Lung (tissue), 12 donors: ENCODE data around the gene RPRML. TPM values are rescaled to one million over a fixed set of nuclear protein-coding genes. Genes with fewer than 3 reads are reported as not detected.

Source experiments
- ATAC-seq: fragments of 200-7000 bp; cut with Tn5 transposase; one replicate; pipeline ENCODE4 v1.9.1; 2020; ENCODE audit warnings: moderate number of reproducible peaks; ENCODE audit not compliant: insufficient read depth, low FRiP score
- DNase-seq, 3 donors: peaks; one replicate each; pipeline ENCODE4 v3.0.0-alpha.2; 2013 to 2017
- H3K27ac ChIP-seq, 2 donors: one replicate each; pipeline ENCODE4 v1.5.1; 2013; ENCODE audit warnings: mild to moderate bottlenecking in 2 of 2, moderate library complexity in 2 of 2, control low read depth in 1 of 2, inconsistent platforms in 1 of 2, low read depth in 1 of 2, low read length in 1 of 2
- H3K27me3 ChIP-seq, 3 donors: one replicate each; pipeline ENCODE4 v1.5.1; 2013; ENCODE audit warnings: low read length in 2 of 3; ENCODE audit not compliant: control insufficient read depth in 3 of 3, insufficient read depth in 3 of 3
- H3K36me3 ChIP-seq, 4 donors: one replicate each; pipeline ENCODE4 v1.5.1; 2013; ENCODE audit warnings: low read length in 4 of 4, mild to moderate bottlenecking in 1 of 4, moderate library complexity in 1 of 4; ENCODE audit not compliant: control insufficient read depth in 4 of 4, insufficient read depth in 4 of 4
- H3K4me1 ChIP-seq, 5 donors: one replicate each; pipeline ENCODE4 v1.5.1; 2013; ENCODE audit warnings: low read length in 5 of 5, mild to moderate bottlenecking in 2 of 5, moderate library complexity in 1 of 5; ENCODE audit not compliant: control insufficient read depth in 5 of 5, insufficient read depth in 5 of 5
- H3K4me3 ChIP-seq: one replicate; pipeline ENCODE4 v1.5.1; 2013; ENCODE audit warnings: mild to moderate bottlenecking, control low read depth, moderate library complexity
- H3K9ac ChIP-seq, 2 donors: one replicate each; pipeline ENCODE4 v1.5.1; 2013; ENCODE audit warnings: low read length in 2 of 2, control low read depth in 1 of 2; ENCODE audit not compliant: insufficient read depth in 1 of 2
- H3K9me3 ChIP-seq, 4 donors: one replicate each; pipeline ENCODE4 v1.5.1; 2013; ENCODE audit warnings: low read length in 3 of 4, mild to moderate bottlenecking in 1 of 4, moderate library complexity in 1 of 4; ENCODE audit not compliant: control insufficient read depth in 4 of 4, insufficient read depth in 3 of 4
- WGBS, 2 donors: extraction: QIAGEN DNeasy Blood & Tissue Kit; methylation state at CpG; one replicate each; pipeline ENCODE4 v1.1.7; 2013; 5-methylcytosine and 5-hydroxymethylcytosine counted together
- polyA plus RNA-seq, 2 donors: library from polyadenylated mRNA; stranded (reverse); fragments of 200-250 nt; gene quantifications; one replicate each; pipeline ENCODE4 v1.2.1, GENCODE V29; 2013
- total RNA-seq, 2 donors: library from RNA; depleted of rRNA in 1 of 2; stranded (reverse); fragments of >200 nt in 1 of 2; gene quantifications; one replicate each; pipeline ENCODE4 v1.2.1, GENCODE V29; 2014 to 2021
- TF ChIP-seq, protein P1 (sequence below): IDR thresholded peaks from 2 replicates; pipeline ENCODE4 v1.5.1; 2012; ENCODE audit warnings: mild to moderate bottlenecking; ENCODE audit errors: control extremely low read depth, extremely low read depth
- donor health status: control.
- donor health status: control.
- donor health status: Bipolar disorder and iron deficiency.
- donor health status: healthy.
- donor health status: DM: yes; HTN: yes; CAD: no.

RPRML gene
- total and polyA plus RNA-seq, 4 donors = 0.10 to 0.37 TPM; not detected in 2

DNA sequence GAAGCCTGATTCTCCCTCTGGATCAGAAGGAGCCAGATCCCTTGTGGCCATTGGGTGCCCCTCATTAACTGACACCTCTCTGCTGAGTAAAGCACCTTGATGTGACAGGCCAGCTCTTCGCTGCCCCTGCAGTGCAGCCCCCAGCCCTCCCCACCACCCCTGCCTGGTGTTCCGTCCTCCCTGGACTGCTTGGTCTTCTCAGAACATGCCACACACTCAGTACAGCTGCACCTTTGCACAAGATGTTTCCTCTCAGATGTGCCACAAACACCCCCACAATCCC, 35.9 kb downstream of the RPRML start:
- H3K4me3 ChIP-seq = no peak overlapping the region
- no peak overlapping the region for H3K9ac ChIP-seq
- ATAC-seq (no peak), DNase-seq (no peak)
- peaks cover 0 to 14% (median 0%) of the 10 kb centered on the region in 5 donors for H3K4me1 ChIP-seq
- TF ChIP-seq, protein P1, sequence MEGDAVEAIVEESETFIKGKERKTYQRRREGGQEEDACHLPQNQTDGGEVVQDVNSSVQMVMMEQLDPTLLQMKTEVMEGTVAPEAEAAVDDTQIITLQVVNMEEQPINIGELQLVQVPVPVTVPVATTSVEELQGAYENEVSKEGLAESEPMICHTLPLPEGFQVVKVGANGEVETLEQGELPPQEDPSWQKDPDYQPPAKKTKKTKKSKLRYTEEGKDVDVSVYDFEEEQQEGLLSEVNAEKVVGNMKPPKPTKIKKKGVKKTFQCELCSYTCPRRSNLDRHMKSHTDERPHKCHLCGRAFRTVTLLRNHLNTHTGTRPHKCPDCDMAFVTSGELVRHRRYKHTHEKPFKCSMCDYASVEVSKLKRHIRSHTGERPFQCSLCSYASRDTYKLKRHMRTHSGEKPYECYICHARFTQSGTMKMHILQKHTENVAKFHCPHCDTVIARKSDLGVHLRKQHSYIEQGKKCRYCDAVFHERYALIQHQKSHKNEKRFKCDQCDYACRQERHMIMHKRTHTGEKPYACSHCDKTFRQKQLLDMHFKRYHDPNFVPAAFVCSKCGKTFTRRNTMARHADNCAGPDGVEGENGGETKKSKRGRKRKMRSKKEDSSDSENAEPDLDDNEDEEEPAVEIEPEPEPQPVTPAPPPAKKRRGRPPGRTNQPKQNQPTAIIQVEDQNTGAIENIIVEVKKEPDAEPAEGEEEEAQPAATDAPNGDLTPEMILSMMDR = no peak
- no peak overlapping the region for H3K27ac ChIP-seq
- peaks cover 0 to 4% (median 0%) of the 10 kb centered on the region in 3 donors for H3K27me3 ChIP-seq
- H3K9me3 ChIP-seq = no peaks in the 10 kb centered on the region
- peaks cover 12 to 29% (median 16%) of the 10 kb centered on the region in 4 donors for H3K36me3 ChIP-seq
- WGBS, 2 donors = 42 to 56% methylated on average over 2 of the region's 2 CpGs

DNA sequence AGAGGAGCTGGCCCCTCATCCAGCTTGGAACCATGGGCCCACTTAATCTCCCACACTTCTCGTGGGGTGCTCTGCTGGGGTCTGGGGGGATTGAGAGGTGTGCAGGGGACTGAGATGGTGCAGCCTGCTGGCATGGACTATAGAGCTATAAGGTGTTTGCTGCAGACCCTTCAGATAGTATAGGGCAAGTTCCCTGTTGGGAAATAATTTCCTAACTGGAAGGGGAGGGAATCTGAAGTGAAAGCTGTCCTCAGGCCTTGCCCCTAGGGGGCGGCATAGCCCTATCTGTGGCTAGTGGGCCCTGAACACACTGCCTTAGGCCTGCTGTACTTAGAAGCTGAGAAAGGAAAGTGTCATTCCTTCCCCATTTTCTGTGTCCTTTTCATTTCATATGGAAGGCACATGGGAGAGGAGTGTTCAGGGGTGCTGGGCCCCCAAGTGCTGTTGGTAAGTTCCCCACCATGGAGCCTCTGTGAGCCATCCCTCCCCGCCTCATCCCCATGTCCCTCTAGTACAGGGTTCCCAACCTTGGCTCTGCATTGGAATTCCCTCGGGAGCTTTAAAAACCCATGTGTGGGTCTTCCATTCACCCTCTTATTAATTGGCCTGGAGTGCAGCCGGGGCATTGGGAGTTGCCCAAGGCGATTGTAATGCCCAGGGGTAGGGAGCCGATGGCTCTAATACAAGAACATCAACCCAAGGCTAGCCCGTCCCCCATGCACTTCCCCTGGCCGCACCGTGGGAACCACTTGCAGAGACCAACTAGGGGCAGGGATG, 36.4 kb downstream of the RPRML start:
- ATAC-seq = peak; percentile 45
- DNase-seq = peak; percentile 62 to 73 (median 68)

DNA sequence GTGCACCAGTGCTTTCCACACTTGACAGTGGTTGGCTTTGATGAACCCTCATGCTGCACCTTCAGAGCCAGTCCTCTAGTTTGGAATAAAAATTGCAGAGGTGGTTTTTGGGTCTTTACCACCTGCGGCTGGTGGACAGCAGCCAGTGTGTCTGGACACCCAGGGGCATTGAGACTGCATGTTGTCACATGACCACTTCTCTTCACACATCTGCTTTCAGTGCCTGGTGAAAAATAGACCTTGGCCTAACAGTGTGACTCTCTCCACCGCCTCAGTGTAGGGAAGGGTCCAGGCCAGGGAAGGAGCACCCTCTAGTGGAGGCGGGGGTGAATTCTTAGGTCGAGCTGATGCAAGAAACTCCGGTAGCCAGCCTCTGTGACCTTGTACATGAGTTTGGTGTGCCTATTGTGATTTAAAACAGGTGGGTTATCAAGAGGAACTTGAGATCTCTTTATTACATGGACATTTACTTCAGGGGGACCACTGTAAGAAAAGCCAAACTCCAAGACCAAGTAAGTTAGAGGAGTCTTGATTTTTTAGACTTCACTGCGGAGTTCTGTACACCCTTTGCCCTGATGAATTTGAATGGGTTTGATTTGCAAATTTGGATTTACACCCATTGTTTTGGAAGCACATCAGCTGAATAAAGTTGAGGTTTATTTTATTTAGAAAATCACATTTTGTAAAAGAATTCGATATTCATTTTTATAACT, 38.2 kb downstream of the RPRML start:
- TF ChIP-seq, protein P1 = peak; percentile 66
- Histone ChIP-seq H3K9ac (no peak overlapping the region), H3K27ac (no peak overlapping the region), H3K4me3 (no peak overlapping the region), H3K36me3 (peaks cover 19 to 38% (median 31%) of the 10 kb centered on the region in 4 donors), H3K27me3 (no peaks in the 10 kb centered on the region), H3K4me1 (peaks cover 0 to 14% (median 0%) of the 10 kb centered on the region in 5 donors), H3K9me3 (no peaks in the 10 kb centered on the region)
- 46 to 47% methylated on average over 7 of the region's 7 CpGs for WGBS, 2 donors
- DNase-seq (peak; percentile 76 to 82 (median 78)), ATAC-seq (no peak)

More for the DNA sequence above, 36.4 kb downstream of the RPRML start:
- Histone ChIP-seq H3K9ac (no peak overlapping the region), H3K4me1 (peaks cover 0 to 14% (median 0%) of the 10 kb centered on the region in 5 donors), H3K4me3 (no peak overlapping the region), H3K36me3 (peaks cover 14 to 32% (median 17%) of the 10 kb centered on the region in 4 donors), H3K9me3 (no peaks in the 10 kb centered on the region), H3K27ac (no peak overlapping the region), H3K27me3 (peaks cover 0 to 4% (median 0%) of the 10 kb centered on the region in 3 donors)
- WGBS, 2 donors = 63 to 65% methylated on average over 10 of the region's 10 CpGs
- TF ChIP-seq, protein P1 = peak; percentile 52
